ENCODE data around the gene PLCG2. TPM values are rescaled to one million over a fixed set of nuclear protein-coding genes. Genes with fewer than 3 reads are reported as not detected.

PLCG2 gene
- total RNA-seq, 1 experiment from 2014 or later: 3.5 TPM

- Histone ChIP-seq H4K20me1 (ENCODE audit: low read length) (no peaks in the 10 kb centered on the region), H3K4me1 (ENCODE audit: insufficient read depth, low read length) (no peaks in the 10 kb centered on the region), H3K27ac (ENCODE audit: low read length) (no peak overlapping the region), H3K9me3 (ENCODE audit: low read length) (no peaks in the 10 kb centered on the region), H3K27me3 (ENCODE audit: low read length) (no peaks in the 10 kb centered on the region), H3F3A (ENCODE audit: low read length, unreplicated experiment) (no peaks in the 10 kb centered on the region), H3K79me2 (ENCODE audit: low read length) (no peaks in the 10 kb centered on the region), H3K4me2 (ENCODE audit: low read length) (no peak overlapping the region), H3K36me3 (ENCODE audit: low read depth, low read length) (no peaks in the 10 kb centered on the region), H2AFZ (ENCODE audit: low read length) (no peak overlapping the region), H3K9ac (ENCODE audit: low read length) (no peak overlapping the region), H3K9me2 (replicated peaks; ENCODE audit: low read length) (no peaks in the 10 kb centered on the region), H3K4me3 (ENCODE audit: low read length) (no peak overlapping the region)
- no TSS peak for BruUV-seq (replicated peaks)
- TF ChIP-seq CTCF (conservative IDR thresholded peaks at IDR 0.05; ENCODE audit: low read depth, low read length) (no peak), EZH2 (IDR thresholded peaks at IDR 0.05; ENCODE audit: low read length, unreplicated experiment) (no peak), EZH2phosphoT487 (IDR thresholded peaks at IDR 0.05; ENCODE audit: borderline replicate concordance, low read length) (no peak)
- intact Hi-C loops (cut with micrococcal nuclease): no loop called here
- ChIA-PET CTCF (no interaction called here), POLR2A (ENCODE audit: unreplicated experiment) (no interaction called here)
- no peak for DNase-seq
- no peak for ATAC-seq
These were observed 149.3 kb downstream of the PLCG2 start for GRCh38 chr16:81928271-81928918.

GRCh38 chr16:81928975-81929374 lies 149.9 kb downstream of the PLCG2 start:
- intact Hi-C loops (cut with micrococcal nuclease): no loop called here
- Histone ChIP-seq H4K20me1 (ENCODE audit: low read length) (no peaks in the 10 kb centered on the region), H2AFZ (ENCODE audit: low read length) (no peak overlapping the region), H3K9ac (ENCODE audit: low read length) (no peak overlapping the region), H3F3A (ENCODE audit: low read length, unreplicated experiment) (no peaks in the 10 kb centered on the region), H3K36me3 (ENCODE audit: low read depth, low read length) (no peaks in the 10 kb centered on the region), H3K4me1 (ENCODE audit: insufficient read depth, low read length) (no peaks in the 10 kb centered on the region), H3K4me3 (ENCODE audit: low read length) (no peak overlapping the region), H3K79me2 (ENCODE audit: low read length) (no peaks in the 10 kb centered on the region), H3K27ac (ENCODE audit: low read length) (no peak overlapping the region), H3K9me3 (ENCODE audit: low read length) (no peaks in the 10 kb centered on the region), H3K4me2 (ENCODE audit: low read length) (no peak overlapping the region), H3K9me2 (replicated peaks; ENCODE audit: low read length) (no peaks in the 10 kb centered on the region), H3K27me3 (ENCODE audit: low read length) (no peaks in the 10 kb centered on the region)
- ATAC-seq (no peak), DNase-seq (no peak)
- no TSS peak for BruUV-seq (replicated peaks)
- ChIA-PET POLR2A (ENCODE audit: unreplicated experiment) (no interaction called here), CTCF (no interaction called here)
- TF ChIP-seq EZH2phosphoT487 (IDR thresholded peaks at IDR 0.05; ENCODE audit: borderline replicate concordance, low read length): no peak
- TF ChIP-seq EZH2 (IDR thresholded peaks at IDR 0.05; ENCODE audit: low read length, unreplicated experiment): no peak
- no peak for TF ChIP-seq CTCF (conservative IDR thresholded peaks at IDR 0.05; ENCODE audit: low read depth, low read length)

- TF ChIP-seq EZH2 (IDR thresholded peaks at IDR 0.05; ENCODE audit: low read length, unreplicated experiment) (no peak), CTCF (conservative IDR thresholded peaks at IDR 0.05; ENCODE audit: low read depth, low read length) (no peak), EZH2phosphoT487 (IDR thresholded peaks at IDR 0.05; ENCODE audit: borderline replicate concordance, low read length) (no peak)
- intact Hi-C loops (cut with micrococcal nuclease): no loop called here
- Histone ChIP-seq H3K9ac (ENCODE audit: low read length) (no peak overlapping the region), H3K4me1 (ENCODE audit: insufficient read depth, low read length) (no peaks in the 10 kb centered on the region), H3K9me2 (replicated peaks; ENCODE audit: low read length) (no peaks in the 10 kb centered on the region), H3K27me3 (ENCODE audit: low read length) (no peaks in the 10 kb centered on the region), H3K9me3 (ENCODE audit: low read length) (no peaks in the 10 kb centered on the region), H3K27ac (ENCODE audit: low read length) (no peak overlapping the region), H3K36me3 (ENCODE audit: low read depth, low read length) (no peaks in the 10 kb centered on the region), H2AFZ (ENCODE audit: low read length) (no peak overlapping the region), H3F3A (ENCODE audit: low read length, unreplicated experiment) (no peaks in the 10 kb centered on the region), H3K4me3 (ENCODE audit: low read length) (no peak overlapping the region), H3K79me2 (ENCODE audit: low read length) (no peaks in the 10 kb centered on the region), H3K4me2 (ENCODE audit: low read length) (no peak overlapping the region), H4K20me1 (ENCODE audit: low read length) (no peaks in the 10 kb centered on the region)
- DNase-seq (no peak), ATAC-seq (no peak)
- POLR2A ChIA-PET (ENCODE audit: unreplicated experiment): no interaction called here
- CTCF ChIA-PET: no interaction called here
- no TSS peak for BruUV-seq (replicated peaks)
These were observed 150.8 kb downstream of the PLCG2 start for GRCh38 chr16:81929841-81930240.
